Urinary bladder (tissue), 4 donors: ENCODE data around the gene MTCP1. TPM values are rescaled to one million over a fixed set of nuclear protein-coding genes. Genes with fewer than 3 reads are reported as not detected.

ENCODE experiments used
- DNase-seq: peaks from one replicate; pipeline ENCODE4 v3.0.0-alpha.2; 2015; ENCODE audit errors: extremely low spot score
- H3K27ac ChIP-seq: one replicate; pipeline ENCODE4 v1.5.1; 2013; ENCODE audit warnings: low read depth, mild to moderate bottlenecking, moderate library complexity
- H3K36me3 ChIP-seq: one replicate; pipeline ENCODE4 v1.6.1; 2013; ENCODE audit warnings: mild to moderate bottlenecking, moderate library complexity; ENCODE audit not compliant: insufficient read depth
- H3K4me1 ChIP-seq: one replicate; pipeline ENCODE4 v1.6.1; 2013; ENCODE audit warnings: mild to moderate bottlenecking, moderate library complexity; ENCODE audit not compliant: insufficient read depth
- H3K4me3 ChIP-seq: one replicate; pipeline ENCODE4 v1.5.1; 2013; ENCODE audit warnings: low read depth, low read length
- WGBS: extraction: QIAGEN DNeasy Blood & Tissue Kit; methylation state at CpG from one replicate; pipeline ENCODE4 v1.1.7; 2013; 5-methylcytosine and 5-hydroxymethylcytosine counted together
- polyA plus RNA-seq: library from polyadenylated mRNA; stranded (reverse); fragments of 200-250 nt; gene quantifications from one replicate; pipeline ENCODE4 v1.2.3, GENCODE V29; 2013
- total RNA-seq: library from RNA; depleted of rRNA; stranded (reverse); fragments of >200 nt; gene quantifications from one replicate; pipeline ENCODE4 v1.2.3, GENCODE V29; 2014
- donor health status: healthy with polysubstance abuse.
- donor health status: healthy.

The MTCP1 gene, protein sequence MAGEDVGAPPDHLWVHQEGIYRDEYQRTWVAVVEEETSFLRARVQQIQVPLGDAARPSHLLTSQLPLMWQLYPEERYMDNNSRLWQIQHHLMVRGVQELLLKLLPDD
- total RNA-seq, result 11.7 TPM
- 7.3 TPM for polyA plus RNA-seq

DNA sequence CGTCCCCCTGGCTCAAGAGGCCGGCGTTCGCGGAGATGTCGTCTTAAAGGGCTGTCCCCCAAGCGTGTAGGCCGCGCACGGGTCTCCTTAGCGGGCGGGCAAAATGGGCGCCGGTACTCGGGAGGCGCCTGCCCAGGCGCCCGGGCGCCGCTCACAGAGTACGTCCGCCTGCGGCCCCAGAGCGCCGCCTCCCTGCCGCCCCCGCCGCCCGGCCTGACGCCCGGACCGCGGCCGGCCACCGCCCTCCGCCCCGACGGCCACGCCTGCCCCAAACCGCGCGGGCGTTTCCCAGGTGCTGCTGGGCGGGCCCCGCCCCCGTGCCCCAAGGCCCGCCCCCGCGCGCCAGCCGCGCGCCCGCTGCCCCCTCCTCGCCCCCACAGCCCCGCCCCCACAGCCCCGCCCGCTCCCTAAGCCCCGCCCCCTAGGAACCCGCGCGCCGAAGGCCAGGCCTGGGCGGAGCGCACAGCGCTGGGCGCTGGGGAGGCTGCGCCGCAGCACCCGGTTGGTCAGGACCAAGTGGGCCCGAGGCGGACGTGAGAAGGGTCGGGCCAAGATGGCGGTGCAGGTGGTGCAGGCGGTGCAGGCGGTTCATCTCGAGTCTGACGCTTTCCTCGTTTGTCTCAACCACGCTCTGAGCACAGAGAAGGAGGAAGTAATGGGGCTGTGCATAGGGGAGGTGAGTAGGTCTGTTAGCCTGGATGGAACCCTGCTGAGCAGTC is at the start of gene MTCP1, which contains the start of the genes BRCC3 and CMC4:
Gene MTCP1 (minus strand): TSS at position 162 of the 719 bp plus-strand sequence. CDS start 5,126 bp downstream, outside the sequence.
Gene BRCC3 (plus strand): TSS at position 534 of the 719 bp plus-strand sequence. CDS start 20 bp downstream, at position 554.
Gene CMC4 (minus strand): TSS at position 162 of the 719 bp plus-strand sequence. CDS start 7,113 bp downstream, outside the sequence.
- 2% methylated on average over 78 of the region's 81 CpGs for WGBS

GRCh38 chrX:155115174-155115819 is 44.4 kb upstream of the MTCP1 start:
- no peaks in the 10 kb centered on the region for H3K36me3 ChIP-seq
- WGBS, result 98% methylated on average over 1 of the region's 1 CpG
- H3K4me3 ChIP-seq, result no peak overlapping the region
- no peak for DNase-seq
- H3K27ac ChIP-seq, result no peak overlapping the region
- H3K4me1 ChIP-seq, result no peaks in the 10 kb centered on the region

More for the DNA sequence above, at the start of gene MTCP1, which contains the start of the genes BRCC3 and CMC4:
- peak; percentile 46 for DNase-seq
- no peaks in the 10 kb centered on the region for H3K36me3 ChIP-seq
- no peaks in the 10 kb centered on the region for H3K4me1 ChIP-seq
- peak within 1 kb of the TSS; percentile 89 for H3K27ac ChIP-seq
- peak within 1 kb of the TSS; percentile 56 for H3K4me3 ChIP-seq

GRCh38 chrX:155113097-155113496 is 42.2 kb upstream of the MTCP1 start:
- Histone ChIP-seq H3K4me1 (no peaks in the 10 kb centered on the region), H3K4me3 (no peak overlapping the region), H3K36me3 (peaks cover 1% of the 10 kb centered on the region), H3K27ac (no peak overlapping the region)
- DNase-seq, result no peak
- 99% methylated on average over 4 of the region's 4 CpGs for WGBS

- Histone ChIP-seq H3K4me3 (no peak overlapping the region), H3K36me3 (peaks cover 1% of the 10 kb centered on the region), H3K27ac (no peak overlapping the region), H3K4me1 (no peaks in the 10 kb centered on the region)
- 92% methylated on average over 3 of the region's 3 CpGs for WGBS
- no peak for DNase-seq
Observed at GRCh38 chrX:155112171-155112570, 41.2 kb upstream of the MTCP1 start.

GRCh38 chrX:155108427-155108826 is 37.5 kb upstream of the MTCP1 start:
- Histone ChIP-seq H3K27ac (no peak overlapping the region), H3K4me1 (no peaks in the 10 kb centered on the region), H3K36me3 (peaks cover 1% of the 10 kb centered on the region), H3K4me3 (no peak overlapping the region)
- no peak for DNase-seq

GRCh38 chrX:155105919-155106318 is 35.0 kb upstream of the MTCP1 start:
- H3K4me3 ChIP-seq, result no peak overlapping the region
- WGBS, result 98% methylated on average over 2 of the region's 2 CpGs
- no peak for DNase-seq
- H3K27ac ChIP-seq, result no peak overlapping the region
- H3K36me3 ChIP-seq, result peaks cover 1% of the 10 kb centered on the region
- H3K4me1 ChIP-seq, result no peaks in the 10 kb centered on the region

DNA sequence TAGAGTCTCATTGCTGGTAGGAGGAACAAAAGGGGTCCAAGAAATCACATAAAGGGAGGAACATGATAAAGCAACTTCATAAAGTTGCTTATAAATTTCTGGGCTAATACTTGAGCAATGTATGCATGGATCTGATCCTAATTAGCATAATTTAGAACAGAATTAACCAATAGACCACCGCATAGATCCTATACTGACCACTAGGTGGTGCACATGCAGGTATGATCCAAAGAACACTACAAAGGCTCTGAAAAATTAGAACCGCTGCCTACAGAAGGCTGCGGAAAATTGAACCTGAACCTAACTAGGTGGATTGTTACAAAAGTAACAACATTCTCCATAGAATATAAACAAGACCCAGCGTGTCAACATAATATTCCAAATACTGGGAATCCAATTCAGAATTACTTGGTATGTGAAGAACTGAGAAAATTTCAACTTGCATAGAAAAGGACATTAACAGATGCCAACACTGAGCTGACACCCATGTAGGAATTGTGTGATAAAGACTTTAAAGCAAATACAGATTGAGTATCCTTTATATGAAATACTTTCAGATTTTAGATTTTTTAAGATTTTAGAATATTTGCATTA is 23.6 kb upstream of the MTCP1 start:
- 34% methylated on average over 4 of the region's 4 CpGs for WGBS
- no peaks in the 10 kb centered on the region for H3K36me3 ChIP-seq
- no peak for DNase-seq
- no peak overlapping the region for H3K27ac ChIP-seq
- no peaks in the 10 kb centered on the region for H3K4me1 ChIP-seq
- no peak overlapping the region for H3K4me3 ChIP-seq

DNA sequence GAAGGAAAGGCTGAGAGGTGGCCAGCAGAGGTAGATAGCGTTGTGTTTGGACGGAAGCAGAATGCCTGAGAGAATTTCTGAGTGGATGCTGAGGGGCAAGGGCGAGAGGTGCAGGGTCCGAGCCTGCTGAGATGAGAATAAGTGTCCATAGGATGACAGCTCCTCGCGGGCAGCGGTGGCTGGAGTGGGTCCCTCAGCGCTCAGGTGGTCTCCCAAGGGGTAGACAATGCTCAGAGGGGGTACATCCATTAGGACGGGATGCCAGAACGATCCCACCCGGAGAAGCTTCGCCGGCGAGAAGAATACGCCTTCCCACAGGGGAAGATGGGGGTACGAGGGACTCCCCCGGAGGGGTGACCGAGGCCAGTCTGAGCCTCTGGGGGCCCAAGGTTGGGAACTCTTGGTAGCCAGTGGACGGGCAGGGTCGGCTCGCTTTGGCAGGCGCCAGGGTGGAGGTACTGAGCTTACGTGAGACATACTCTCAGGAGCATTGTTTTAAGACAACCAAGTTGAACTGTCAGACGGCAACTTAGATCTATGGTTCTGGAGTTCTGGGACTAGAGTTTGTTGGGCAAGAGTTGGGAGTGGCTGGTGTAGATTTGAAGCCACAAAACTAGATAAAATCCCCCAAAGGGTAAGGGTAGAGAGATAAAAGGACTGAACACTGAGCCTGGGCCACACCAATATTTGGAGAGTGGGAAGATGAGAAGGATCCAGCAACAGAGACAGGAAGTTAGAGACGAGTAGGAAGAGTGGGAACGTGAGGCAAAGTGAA is 16.2 kb upstream of the MTCP1 start:
- no peaks in the 10 kb centered on the region for H3K36me3 ChIP-seq
- no peaks in the 10 kb centered on the region for H3K4me1 ChIP-seq
- DNase-seq, result no peak
- no peak overlapping the region for H3K27ac ChIP-seq
- 96% methylated on average over 26 of the region's 26 CpGs for WGBS
- H3K4me3 ChIP-seq, result no peak overlapping the region

DNA sequence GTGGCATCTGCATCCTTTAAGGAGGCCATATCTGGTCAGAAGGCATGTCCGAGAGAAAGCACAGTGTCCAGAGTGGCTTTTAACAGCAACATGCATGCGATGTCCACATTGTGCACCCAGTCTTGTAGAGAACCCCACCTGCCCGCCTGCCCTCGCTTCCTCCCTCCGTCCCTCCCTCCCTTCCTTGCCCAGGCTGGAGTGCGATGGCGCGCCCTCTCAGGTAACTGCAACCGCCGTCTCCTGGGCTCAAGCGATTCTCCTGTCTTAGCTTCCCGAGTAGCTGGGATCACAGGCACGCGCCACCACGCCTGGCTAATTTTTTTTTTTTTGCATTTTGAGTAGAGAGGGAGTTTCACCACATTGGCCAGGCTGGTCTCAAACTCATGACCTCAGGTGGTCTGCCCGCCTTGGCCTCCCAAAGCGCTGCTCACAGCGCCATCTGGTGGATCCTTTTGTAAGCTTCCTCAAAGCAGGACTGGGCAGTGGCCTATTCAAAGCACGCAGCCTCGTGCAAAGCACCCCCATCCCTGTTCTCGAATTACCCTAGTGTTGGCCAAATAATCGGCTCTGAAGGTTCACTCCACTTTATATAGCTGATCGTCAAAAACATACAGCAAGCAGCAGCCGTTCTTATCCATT is 15.4 kb upstream of the MTCP1 start:
- no peaks in the 10 kb centered on the region for H3K36me3 ChIP-seq
- no peaks in the 10 kb centered on the region for H3K4me1 ChIP-seq
- WGBS, result 84% methylated on average over 24 of the region's 24 CpGs
- DNase-seq, result no peak
- H3K4me3 ChIP-seq, result no peak overlapping the region
- no peak overlapping the region for H3K27ac ChIP-seq

DNA sequence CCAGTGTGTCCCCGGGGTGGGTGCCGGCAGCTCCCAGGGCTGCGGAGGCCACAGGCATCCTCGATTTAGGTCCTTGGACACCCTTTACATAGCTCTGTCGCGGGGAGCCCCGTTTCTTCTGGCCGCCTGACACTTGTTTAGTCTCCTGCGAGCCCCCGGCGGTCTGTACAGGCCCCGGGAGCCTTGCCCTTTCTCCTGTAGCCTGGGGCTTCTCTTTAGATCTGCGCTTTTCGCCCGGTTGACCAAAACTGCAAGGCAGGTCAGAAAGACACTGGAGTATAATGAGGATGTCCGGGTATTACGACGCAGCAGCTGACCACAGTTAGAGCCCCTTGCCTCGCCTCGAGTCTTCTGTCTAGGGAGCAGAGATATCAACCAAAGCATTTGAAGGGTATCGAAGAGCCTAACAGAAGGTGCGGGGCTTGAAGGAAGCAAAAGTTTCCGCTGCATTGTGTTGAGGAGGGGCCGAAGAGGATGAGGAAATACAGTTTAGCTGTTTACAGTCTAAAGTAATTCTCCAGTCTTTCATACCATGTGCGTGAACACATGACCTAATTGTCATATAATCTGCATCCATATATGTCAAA is 851 bp upstream of the MTCP1 start:
- under 1% methylated on average over 25 of the region's 25 CpGs for WGBS
- Histone ChIP-seq H3K36me3 (no peaks in the 10 kb centered on the region), H3K4me1 (no peaks in the 10 kb centered on the region), H3K27ac (peak overlapping the region; percentile 67), H3K4me3 (peak overlapping the region; percentile 55)
- DNase-seq, result no peak

- peak overlapping the region; percentile 89 for H3K27ac ChIP-seq
- no peaks in the 10 kb centered on the region for H3K36me3 ChIP-seq
- DNase-seq, result no peak
- no peaks in the 10 kb centered on the region for H3K4me1 ChIP-seq
- WGBS, result under 1% methylated on average over 16 of the region's 16 CpGs
- H3K4me3 ChIP-seq, result peak overlapping the region; percentile 56
Observed at GRCh38 chrX:155070663-155070974, 317 bp downstream of the MTCP1 start.

- H3K36me3 ChIP-seq, result no peaks in the 10 kb centered on the region
- WGBS, result 9% methylated on average over 12 of the region's 12 CpGs
- DNase-seq, result no peak
- no peaks in the 10 kb centered on the region for H3K4me1 ChIP-seq
- H3K4me3 ChIP-seq, result peak overlapping the region; percentile 56
- no peak overlapping the region for H3K27ac ChIP-seq
Observed at GRCh38 chrX:155070038-155070437, 898 bp downstream of the MTCP1 start.
